GM12864 (cell line): ENCODE data around the gene FOXJ3.
"Not testable (repeated sequence)": the region's sequence is repeated elsewhere in the genome, so short reads cannot be mapped to it uniquely, and the experiment has no call there.

Experiments used
- DNase-seq: peaks from one replicate; pipeline ENCODE4 v3.0.0-alpha.2; 2011; ENCODE audit warnings: low read depth
- H3K4me3 ChIP-seq: 2 replicates; pipeline ENCODE4 v1.5.1; 2011; ENCODE audit warnings: mild to moderate bottlenecking, low read depth, low read length, control low read depth
- TF ChIP-seq, protein P1 (sequence below): IDR thresholded peaks from 2 replicates; pipeline ENCODE4 v1.5.1; 2011; ENCODE audit warnings: low read depth, mild to moderate bottlenecking, moderate library complexity, low read length, control low read depth, inconsistent platforms; ENCODE audit errors: missing control alignments

The FOXJ3 gene

GRCh38 chr1:42214447-42214871 lies 120.6 kb downstream of the FOXJ3 start:
- H3K4me3 ChIP-seq, result no peak overlapping the region
- no peak for DNase-seq
- TF ChIP-seq, protein P1, sequence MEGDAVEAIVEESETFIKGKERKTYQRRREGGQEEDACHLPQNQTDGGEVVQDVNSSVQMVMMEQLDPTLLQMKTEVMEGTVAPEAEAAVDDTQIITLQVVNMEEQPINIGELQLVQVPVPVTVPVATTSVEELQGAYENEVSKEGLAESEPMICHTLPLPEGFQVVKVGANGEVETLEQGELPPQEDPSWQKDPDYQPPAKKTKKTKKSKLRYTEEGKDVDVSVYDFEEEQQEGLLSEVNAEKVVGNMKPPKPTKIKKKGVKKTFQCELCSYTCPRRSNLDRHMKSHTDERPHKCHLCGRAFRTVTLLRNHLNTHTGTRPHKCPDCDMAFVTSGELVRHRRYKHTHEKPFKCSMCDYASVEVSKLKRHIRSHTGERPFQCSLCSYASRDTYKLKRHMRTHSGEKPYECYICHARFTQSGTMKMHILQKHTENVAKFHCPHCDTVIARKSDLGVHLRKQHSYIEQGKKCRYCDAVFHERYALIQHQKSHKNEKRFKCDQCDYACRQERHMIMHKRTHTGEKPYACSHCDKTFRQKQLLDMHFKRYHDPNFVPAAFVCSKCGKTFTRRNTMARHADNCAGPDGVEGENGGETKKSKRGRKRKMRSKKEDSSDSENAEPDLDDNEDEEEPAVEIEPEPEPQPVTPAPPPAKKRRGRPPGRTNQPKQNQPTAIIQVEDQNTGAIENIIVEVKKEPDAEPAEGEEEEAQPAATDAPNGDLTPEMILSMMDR, result no peak

- TF ChIP-seq, protein P1, result no peak
- no peak for DNase-seq
- no peak overlapping the region for H3K4me3 ChIP-seq
Observed at GRCh38 chr1:42211224-42211623, 123.8 kb downstream of the FOXJ3 start.

DNA sequence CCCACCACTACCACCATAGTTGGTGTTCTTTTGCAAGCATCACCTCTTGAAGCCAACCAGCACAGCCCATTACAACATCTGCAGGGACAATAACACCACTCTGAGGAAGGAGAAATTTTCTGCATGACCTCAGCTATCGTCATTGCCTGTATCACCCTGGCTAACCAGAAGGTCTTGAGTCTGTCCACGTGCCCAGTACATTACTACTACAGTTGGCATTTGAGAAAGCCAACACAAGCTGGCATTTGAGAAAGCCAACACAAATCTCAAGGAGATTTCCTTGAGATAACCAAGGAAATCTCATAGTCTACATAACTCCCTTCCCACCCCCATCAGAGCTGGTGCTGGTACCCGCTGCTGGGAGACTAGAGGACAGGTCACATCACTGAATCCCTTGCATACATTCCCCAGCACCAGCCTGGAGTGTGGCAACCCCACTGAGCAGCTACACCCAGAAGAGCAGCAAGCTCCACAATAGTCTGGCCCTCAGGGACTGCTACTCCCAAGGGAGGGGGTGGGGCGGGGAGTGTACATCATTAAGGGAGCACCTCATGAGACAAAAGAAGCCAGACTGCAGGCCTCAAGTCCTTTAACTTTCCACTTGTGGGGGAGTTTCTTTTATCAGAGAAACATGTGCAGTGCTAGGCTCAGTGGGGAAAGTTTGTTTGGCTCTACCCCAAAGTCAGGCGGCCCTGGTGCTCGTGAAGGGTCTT lies 124.5 kb downstream of the FOXJ3 start:
- TF ChIP-seq, protein P1, result no peak
- no peak overlapping the region for H3K4me3 ChIP-seq
- DNase-seq, result no peak

DNA sequence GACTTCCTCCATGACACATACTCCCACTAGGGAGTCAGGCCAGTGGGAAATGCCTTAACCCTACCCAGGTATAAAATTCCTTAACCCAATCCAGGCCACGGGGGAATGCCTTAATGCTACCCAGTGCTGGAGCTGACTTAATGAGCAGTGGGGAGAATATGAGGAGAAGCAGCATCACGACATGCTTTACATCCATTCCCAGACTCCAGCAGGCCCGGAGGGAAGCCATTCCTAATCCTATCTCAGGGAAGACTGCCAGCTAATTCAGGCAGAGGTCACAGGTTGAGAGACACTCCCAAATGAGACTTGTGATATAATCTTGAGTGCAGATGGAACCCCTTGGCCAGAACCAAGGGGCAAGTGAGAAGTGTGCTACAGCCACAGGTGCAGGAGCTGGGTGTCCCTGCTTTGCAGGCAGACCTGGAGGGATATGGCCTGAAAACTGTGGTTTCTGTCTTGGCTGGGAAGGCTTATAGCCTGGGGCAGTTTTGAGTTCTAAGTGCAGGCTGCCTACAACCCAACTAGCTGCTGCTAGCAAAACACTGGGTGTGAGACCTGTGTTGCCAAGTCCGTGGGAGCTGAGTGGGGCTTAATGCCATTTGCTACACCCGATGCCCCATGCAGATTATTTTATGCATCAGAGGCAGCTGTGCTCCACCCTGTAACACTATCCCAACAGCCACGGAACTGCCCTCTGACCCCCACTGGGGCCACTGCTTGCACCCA lies 125.3 kb downstream of the FOXJ3 start:
- H3K4me3 ChIP-seq, result no peak overlapping the region
- DNase-seq, result no peak
- TF ChIP-seq, protein P1, result no peak

GRCh38 chr1:42206930-42207329 lies 128.1 kb downstream of the FOXJ3 start:
- not testable (repeated sequence) for H3K4me3 ChIP-seq, DNase-seq

DNA sequence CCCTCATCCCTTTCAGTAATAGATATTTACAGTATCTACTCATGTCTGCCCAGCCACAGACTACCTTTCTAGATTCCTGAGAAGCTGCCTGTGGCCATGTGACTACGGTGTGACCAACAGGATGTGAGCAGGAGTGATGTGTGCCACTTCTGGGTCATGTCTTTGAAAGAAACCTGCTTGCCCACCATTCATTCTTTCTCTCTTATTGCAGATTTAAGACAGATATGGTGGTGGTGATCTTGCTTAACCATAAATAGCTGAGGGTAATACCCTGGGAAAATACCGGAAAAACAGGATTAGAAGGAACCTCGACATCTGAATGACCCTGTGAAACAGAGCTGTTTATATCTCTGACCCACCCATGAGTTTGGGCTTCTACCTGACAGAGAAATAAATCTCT lies 128.9 kb downstream of the FOXJ3 start:
- H3K4me3 ChIP-seq, result no peak overlapping the region
- TF ChIP-seq, protein P1, result no peak
- no peak for DNase-seq

GRCh38 chr1:42201986-42202385 lies 133.0 kb downstream of the FOXJ3 start:
- no peak for DNase-seq
- no peak overlapping the region for H3K4me3 ChIP-seq
- TF ChIP-seq, protein P1, result no peak
